ENCODE measurements around the gene RALB. TPM values are rescaled to one million over a fixed set of nuclear protein-coding genes. Genes with fewer than 3 reads are reported as not detected.
"Not testable (repeated sequence)": the region's sequence is repeated elsewhere in the genome, so short reads cannot be mapped to it uniquely, and the experiment has no call there.

Gene RALB
- total RNA-seq, 1 donor from 2014 or later: 52.6 TPM

DNA sequence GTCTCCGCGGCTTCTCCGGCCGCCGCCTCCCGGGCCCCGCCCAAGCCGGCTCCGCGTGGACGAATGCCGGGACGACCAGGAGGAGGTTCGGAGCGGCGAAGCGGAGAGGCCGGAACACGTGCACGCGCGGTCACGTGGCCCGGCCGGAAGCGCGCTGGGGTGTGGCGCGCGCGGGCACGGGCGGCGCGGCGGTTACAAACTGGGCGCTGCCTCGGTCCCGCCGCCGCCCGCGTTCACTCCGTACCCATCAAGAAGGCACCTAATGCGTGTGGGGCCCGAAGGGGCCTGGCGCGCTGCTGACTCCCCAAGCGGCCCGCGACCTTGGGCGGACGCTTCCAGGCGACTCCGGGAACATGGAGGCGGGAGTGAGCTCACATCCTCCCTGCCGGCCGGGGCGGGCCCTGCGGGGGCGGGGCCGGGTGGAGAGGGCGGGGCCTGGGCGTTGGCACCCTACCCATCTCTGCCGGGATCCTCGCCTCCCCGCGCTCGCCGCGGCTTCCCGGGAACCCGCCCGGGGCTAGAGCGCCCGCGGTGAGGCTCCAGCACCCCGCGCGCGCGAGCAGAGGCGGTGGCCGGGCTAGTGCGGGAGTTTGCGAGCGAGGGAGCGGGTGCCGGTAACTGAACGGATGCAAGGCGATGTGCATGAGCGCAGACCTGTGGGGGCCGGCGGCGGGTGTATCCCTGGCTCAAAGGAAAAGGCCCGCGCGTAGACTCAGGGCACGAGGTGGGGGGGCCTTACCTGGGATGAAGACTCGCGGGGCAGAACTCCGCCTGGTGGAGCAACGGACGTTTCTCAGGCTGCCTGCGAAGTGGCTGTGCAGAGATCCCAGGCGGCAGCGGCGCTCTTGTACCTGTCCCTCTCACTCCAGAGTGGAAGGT, 29.4 kb upstream of the RALB start, which contains the start of gene TMEM185B:
TMEM185B (minus strand) TSS at position 367 of the 879 bp plus-strand sequence. CDS start 424 bp downstream, outside the sequence.
- intact Hi-C loops (cut with micrococcal nuclease): no loop called here
- DNase-seq (peak; percentile 94), ATAC-seq (peak; percentile 98)

DNA sequence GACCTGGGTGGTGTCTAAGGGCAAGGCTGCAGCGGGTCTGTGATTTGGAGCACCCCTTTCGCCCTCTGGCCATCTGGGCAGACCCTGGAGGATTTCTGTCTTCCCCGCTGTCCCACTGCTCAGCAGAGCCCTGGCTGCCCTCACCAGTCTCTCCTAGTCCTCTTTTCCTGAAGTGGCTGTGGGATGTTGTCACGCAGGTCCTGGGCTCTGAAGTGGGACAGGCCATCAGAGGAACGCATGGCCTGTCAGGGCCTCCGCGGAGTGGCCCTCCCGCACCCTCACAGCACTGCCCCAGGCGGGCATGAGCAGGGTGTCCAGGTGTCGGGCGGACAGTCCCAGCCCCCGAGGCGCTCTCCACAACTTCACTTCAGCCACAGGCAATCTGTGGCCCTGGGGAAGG, 28.4 kb upstream of the RALB start:
- DNase-seq (no peak), ATAC-seq (no peak)
- intact Hi-C loops (cut with micrococcal nuclease): no loop called here

DNA sequence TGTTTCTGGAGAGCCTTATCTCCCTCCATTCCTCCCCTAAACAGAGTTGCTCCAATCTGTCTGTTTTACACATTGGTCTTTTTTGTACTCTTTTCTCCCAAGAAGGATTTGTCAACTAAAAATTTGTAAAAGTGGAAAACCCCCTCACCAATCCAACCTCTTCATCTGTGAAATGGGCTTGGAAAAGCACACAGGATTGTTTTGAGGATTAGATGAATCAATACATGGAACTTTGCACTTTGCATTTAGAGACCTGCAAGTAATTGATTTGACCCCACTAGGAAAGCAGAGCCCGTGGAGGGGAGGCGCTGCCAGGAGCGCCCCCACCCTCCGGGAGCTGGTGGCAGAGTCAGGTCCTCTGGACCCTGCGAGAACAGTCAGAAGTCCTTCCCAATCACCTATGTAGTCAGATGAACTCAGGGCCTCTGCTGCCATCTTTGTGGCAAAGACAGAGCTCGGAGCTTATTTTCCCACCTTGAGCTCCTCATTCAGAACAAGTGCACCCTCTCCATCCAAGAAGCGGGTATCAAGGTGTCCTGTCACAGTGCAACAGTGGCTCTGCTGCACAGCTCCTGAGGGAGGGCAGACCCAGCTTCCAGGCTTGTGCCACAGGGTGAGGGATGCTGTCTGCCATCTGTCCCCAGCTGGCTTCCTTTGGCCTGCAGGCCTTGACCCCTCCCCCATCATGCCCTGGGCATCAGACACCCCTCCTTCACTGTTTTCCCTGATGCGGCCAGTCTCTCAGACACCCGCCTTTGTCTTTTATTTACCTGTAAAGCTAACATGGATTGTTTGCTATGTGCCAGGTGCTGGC, 27.7 kb upstream of the RALB start:
- ATAC-seq (no peak), DNase-seq (peak; percentile 12)
- intact Hi-C loops (cut with micrococcal nuclease): no loop called here

DNA sequence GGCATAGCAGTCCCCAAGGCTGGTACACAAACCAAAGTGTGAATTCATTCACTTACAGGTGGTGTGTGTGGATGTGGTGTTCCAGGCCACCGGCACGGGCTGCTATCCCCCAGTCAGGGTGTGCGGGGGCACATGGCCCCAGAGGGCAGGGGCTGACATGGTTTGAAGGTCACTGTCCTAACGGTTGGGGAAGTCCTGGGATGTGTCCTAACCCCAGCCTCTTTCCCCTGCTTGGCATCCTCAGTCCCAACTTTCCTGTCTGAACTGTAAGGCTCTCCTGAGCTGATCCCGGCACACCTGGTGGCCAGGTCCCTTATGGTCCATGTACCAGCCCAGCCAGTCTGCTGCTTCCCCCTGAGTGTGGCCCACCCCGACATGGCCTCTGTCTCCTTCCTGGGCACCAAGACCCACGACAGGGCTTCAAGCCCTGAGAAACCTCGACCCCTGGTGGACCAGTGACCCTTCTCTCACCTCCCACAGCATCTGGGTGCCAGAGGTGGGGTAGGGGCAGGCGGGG, 27.0 kb upstream of the RALB start:
- DNase-seq (peak; percentile 21), ATAC-seq (no peak)
- intact Hi-C loops (cut with micrococcal nuclease): no loop called here

DNA sequence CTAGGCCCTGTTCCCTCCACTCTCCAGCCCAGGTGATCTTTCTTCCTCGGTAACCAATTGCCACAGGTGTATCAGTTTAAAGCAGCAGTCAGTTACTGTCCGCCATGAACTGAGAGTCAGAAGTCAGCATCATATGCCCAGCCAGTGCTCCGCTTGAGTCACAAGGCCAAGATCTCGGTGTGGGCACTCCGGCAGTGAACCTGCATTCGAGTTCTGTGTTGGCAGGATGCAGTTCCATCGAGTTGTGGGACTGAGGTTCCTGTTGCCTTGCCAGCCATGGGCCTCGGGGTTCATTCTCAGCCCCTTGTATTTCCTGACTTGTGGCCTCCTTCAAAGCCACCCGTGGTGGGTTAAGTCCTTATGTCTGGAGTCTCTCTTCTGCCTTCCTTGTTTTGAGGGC, 26.3 kb upstream of the RALB start:
- DNase-seq: no peak
- intact Hi-C loops (cut with micrococcal nuclease): no loop called here

DNA sequence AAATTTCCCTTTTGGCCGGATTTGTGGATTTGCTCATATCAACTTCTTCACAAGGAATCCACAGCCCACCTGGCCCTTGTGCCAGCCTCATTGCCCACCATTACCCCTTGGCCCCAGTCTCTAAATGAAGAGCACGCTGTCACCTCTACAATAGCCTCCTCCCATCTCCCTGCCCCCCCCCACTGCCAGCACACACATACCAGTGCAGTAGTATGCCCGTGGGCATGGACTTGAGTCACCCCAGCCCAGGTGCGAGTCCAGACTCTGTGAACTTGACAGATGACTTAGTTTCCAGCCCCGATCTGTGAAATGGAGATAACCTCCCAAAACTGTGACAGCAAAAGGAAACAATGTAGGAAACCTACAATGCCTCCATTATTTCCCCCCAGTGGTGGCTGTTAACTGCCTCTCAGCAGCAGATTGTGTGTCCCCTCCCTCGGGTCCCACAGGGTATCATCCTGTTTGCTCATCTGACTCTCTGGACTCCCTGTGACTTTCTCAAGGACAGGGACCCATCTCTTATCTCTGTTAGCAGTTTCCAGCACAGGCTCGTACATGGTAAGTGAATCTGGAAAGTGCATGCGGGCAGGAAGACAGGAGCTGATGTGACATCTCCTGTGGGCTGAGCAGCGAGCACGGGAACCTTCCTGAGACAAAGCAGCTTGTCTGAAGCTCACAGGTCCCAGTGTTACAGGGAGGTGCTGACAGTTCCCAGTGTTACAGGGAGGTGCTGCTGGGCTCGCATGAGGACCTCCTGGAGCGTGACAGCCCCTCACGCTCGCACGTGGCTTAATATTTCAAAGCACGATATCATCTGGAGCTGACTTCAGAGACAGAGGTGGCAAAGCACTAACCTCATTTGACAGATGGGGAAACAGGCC, 25.3 kb upstream of the RALB start:
- ATAC-seq: no peak
- intact Hi-C loops (cut with micrococcal nuclease): no loop called here
- DNase-seq: peak; percentile 25

More for the DNA sequence above, 26.3 kb upstream of the RALB start:
- ATAC-seq: no peak

DNA sequence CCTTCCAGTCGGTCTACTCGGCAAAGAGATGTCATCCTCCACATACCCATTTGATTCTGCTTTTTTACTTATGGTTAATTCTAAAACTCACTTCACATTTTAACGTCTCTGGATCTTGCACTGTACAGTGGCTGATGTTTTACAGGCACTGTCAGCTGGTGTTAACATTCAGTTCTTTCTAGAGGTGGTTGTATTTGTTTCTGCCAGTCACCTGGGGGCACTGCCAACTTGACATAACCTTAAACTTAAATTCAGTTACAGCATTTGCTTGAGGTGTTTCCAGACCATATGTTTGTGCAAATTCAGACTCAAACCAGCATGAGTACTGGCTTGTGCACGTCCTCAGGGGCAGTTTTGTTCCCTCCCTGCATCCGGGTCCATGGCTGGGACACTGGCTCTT, 24.1 kb upstream of the RALB start:
- intact Hi-C loops (cut with micrococcal nuclease): no loop called here
- peak; percentile 19 for ATAC-seq
- peak; percentile 16 for DNase-seq

DNA sequence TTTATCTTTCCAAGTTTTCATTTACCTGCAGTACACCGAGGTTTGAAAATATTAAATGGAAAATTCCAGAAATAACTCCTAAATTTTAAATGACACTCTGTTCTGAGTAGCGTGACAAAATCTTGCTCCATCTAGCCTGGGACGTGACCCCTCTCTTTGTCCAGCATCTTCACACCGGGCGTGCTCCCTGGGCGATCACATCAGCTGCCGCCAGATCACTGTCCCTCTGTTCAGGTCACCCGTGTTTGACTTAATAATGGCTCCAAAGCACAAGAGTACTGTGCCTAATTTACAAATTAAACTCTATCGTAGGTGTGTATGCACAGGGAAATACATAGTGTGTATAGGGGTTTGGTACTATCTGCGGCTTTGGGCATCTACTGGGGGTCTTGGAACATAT, 23.3 kb upstream of the RALB start:
- ATAC-seq: no peak
- peak; percentile 9 for DNase-seq

DNA sequence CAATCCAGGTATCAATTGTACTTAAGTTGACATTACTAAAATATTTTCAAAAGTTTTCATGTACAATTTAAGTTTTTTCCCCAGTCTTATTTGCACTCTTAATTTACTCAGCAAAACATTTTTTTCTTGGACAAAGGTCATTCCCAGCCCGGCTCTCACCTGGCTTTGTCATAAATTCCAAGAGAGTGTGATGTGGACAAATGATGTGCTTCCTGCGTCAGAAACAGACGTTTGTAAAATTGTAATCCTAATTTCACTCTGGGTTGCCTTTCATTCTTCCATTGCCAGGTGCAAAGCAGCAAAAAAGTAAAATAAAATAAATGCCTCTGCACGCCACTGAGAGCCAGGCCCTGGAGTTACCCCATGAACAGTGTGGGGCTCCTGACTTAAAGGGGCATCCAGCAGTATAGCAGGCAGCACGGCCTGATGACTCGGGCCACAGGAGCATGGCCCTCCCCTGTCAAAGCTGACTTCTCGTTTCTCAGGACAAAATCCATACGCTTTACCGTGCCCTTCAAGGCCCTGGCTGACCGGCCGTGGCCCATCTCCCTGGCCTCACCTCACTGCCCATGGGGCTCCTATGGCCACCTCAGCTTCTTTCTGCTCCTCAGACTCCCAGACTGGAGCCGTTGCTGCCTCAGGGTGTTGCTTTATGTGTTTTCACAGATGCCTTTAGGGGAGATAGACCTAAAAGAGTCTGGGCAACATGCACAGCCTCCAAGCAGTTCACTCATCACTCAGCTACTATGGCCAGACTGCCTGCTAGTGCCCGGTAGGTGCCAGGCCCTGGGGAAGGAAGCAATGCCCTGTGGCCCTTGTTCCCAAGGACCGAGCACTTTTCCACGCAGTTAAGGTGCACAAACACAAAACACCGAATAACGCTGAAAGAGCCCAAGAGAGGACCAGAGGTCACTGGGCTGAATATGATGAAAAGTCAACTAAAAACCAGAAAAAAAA, 21.9 kb upstream of the RALB start:
- intact Hi-C loops (cut with micrococcal nuclease): no loop called here
- peak; percentile 19 for DNase-seq
- no peak for ATAC-seq

More for the DNA sequence above, 23.3 kb upstream of the RALB start:
- intact Hi-C loops (cut with micrococcal nuclease): no loop called here

DNA sequence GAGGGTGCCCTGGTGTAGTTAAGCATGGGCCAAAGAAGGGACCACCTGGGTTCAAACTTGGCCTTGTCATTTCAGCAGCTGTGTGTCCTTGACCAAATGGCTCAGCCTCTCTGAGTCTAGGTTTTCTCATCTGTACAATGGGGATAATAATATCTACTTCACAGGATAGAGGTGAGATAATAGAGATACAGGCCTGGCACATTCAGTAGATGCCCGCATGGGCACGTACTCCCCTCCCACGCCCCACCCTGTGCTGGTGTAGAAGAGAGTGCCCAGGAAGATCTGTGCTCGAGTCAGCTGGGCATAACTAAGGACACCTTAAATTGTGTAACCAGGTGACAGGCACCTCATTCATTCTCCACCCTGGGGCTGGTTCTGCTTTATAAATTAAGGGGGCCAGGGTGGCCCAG, 21.1 kb upstream of the RALB start:
- peak; percentile 19 for DNase-seq
- ATAC-seq: no peak
- intact Hi-C loops (cut with micrococcal nuclease): no loop called here

DNA sequence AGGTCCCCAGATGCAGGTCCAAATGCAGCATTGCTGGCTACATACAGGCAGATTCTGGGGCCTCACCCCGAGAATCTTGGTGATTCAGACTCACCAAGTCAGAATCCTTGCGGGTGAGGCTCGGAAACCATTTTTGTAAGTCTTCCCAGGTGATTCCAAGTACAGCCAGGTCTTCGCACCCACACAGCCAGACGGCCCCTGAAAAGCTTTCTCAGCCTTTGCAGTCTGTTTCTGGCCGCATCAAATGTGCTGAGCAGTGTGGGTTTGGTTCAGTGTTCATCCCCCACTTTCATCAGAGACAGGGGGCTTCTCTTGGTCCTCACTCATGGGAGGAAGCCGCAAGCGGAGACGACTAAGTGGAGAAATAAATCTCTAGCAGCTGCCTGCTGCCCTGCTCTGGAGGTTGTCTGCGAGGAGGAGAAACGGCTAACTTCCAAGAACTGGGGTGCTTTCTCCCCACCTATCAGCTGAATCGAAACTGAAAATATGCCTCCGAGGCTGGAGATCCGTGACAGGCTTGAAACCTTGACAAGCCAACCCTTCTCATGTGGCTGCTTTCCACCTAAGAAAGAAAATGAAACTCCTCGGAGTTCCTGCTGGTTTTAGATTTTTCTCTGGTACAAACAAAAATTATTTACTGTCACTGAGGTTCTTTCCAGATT, 20.5 kb upstream of the RALB start:
- DNase-seq (no peak), ATAC-seq (peak; percentile 39)
- intact Hi-C loops (cut with micrococcal nuclease): no loop called here

DNA sequence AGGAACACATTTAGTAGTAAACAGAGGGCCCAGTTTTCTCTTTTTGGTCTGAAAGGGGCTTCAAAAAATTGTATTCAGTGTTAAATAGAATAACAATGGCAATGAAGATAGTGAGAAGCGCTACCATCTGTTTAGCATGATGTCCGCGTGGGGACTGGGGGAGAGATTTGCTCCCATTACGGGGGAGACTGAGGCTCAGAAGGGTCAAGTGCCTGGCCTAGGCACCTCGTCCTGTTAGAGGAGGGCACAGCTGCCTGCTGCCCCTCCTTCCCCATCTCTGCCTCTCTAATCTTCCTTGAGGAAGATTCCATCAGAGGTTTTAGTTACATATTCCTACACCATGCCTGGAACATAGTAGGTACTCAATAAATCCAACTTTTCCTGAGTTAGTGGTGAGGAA, 19.4 kb upstream of the RALB start:
- intact Hi-C loops (cut with micrococcal nuclease): no loop called here
- no peak for ATAC-seq
- DNase-seq: no peak

DNA sequence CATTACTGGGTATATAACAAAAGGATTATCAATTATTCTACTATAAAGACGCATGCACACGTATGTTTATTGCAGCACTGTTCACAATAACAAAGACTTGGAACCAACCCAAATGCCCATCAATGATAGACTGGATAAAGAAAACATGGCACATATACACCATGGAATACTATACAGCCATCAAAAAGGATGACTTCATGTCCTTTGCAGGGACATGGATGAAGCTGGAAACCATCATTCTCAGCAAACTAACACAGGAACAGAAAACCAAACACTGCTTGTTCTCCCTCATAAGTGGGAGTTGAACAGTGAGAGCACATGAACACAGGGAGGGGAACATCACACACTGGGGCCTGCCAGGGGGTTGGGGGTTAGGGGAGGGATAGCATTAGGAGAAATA, 17.5 kb upstream of the RALB start:
- intact Hi-C loops (cut with micrococcal nuclease); ATAC-seq; DNase-seq: not testable (repeated sequence)

DNA sequence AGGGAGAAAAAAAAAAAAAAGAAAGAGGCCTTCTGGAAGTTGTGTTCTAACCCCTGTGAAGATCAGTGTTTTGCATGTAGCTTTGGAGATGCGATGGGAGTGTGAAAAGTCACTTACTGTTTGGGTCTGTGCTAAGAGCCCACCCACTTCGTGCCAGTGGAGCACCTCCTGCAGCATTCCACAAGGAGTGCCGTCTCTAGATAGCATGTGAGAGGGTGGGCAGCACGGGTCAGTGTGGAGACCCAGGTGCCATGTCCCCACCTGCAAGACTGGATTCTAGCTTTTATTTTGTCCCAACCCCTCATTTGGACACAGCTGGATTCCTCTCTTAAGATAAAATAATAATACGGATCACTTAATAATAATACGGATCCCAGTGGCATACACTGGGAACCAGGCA, 17.0 kb upstream of the RALB start:
- intact Hi-C loops (cut with micrococcal nuclease): no loop called here
- ATAC-seq (no peak), DNase-seq (no peak)

DNA sequence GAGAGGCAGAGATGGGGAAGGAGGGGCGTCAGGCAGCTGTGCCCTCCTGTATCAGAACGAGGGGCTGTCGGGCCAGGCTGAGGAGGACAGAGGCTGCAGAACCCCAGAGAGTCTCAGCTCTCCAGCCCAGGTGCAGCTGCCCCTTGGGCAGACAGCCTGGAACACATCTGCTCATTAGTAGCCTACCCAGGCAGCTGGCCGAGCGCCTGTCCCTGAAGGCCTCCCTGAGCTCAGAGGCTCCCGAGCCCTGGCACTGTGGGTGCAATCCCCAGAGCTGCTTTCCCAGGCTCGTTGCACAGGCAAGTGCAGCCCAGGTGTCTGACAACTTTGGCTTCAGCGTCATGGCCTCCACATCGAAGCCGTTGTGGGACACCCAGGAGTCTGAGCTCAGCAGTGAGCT, 16.3 kb upstream of the RALB start:
- ATAC-seq: no peak
- DNase-seq: no peak
- intact Hi-C loops (cut with micrococcal nuclease): no loop called here

DNA sequence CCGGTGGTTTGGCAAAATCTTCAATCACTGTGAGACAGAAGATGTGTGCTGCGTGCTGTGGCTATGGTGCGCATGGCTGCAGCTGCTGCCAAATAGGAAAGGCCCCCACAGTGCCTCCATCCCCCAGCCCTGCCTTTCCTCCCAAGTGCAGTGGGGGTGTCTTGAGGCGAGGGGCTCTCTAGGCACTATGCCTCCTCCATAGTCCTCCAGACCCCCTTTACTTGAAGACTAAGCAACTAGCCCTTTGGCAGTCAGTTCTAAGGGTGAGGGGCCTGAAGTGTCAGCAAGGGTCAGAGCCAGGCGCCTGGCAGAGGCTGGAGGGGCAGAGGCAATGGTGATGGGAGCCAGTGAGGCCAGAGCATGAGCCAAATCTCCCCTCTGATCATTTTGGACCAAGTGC, 15.9 kb upstream of the RALB start:
- DNase-seq: no peak
- intact Hi-C loops (cut with micrococcal nuclease): no loop called here

DNA sequence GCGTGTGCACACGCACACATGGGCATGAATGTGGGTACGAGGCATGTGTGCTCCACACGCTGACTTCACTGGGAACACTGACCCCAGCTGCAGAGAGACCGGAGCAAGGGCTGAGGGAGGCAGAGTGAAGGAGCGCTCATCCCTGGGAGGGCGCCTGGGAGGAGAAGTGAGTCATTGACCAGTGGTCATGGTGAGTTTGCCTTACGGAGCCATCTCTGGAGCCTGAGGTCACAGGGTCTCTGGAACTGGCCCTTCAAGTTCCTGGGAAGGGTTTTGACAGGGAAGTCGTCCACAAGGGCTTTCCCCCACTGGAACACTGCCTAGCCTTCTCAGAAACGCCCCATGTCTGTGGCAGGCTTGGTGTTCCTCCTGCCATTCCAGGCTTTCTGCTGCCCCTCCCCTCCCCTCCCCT, 15.2 kb upstream of the RALB start:
- intact Hi-C loops (cut with micrococcal nuclease): no loop called here
- ATAC-seq: no peak
- no peak for DNase-seq

More for the DNA sequence above, 15.9 kb upstream of the RALB start:
- no peak for ATAC-seq
